ENCODE results near the gene TBCD.

The TBCD gene

DNA sequence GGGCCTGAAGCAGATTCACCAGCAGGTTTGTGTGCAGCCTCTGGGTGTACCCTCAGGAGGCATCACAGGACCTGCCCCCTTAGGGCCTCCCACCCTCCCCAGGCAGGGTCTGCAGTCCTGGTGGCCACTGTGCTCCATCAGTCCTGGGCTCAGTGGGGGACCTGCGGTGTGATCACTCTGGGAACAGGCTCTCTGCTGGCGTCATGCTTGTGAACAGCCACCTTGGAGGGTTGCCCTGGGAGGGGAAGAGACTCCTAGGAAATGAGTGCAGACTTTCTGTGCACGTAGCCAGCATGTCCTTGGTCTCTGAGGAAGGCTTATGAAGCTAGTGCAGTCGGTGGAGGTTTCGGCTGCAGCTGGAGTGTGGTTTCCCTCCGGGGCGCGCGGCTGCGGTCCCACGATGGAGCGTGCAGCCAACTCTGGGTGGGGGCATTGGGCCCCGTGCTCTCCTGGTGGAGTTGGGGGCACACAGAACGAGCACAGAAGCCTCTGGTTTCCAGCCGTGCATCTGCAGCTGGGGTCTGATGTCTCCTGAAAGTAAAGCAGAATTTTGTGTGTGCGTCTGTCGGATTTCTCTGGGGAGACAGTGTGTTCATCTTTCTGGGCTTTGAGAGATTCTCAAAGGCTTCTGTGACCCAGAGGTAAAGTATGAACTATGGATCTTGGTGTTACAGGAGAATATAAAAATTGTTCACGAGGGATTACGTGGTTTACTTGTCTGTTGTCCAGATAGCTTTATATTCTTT is 156.1 kb downstream of the TBCD start:
- CTCF ChIA-PET, result interaction anchor here (1.0 to 1.9 kb wide), 2 partner anchors 9 to 46 kb away, joined by 5 to 7 read pairs; no protein-coding TSS in a partner anchor
- POLR2A ChIA-PET, result no interaction called here
- Histone ChIP-seq H3K4me3 (ENCODE audit: low read depth, low read length) (no peak overlapping the region), H3K27ac (ENCODE audit: extremely low read depth, low read depth, low read length) (no peak overlapping the region), H3K36me3 (ENCODE audit: control insufficient read depth in 2 of 2, insufficient read depth in 1 of 2, low read length in 2 of 2) (peaks cover 0 to 68% of the 10 kb centered on the region in 2 experiments; a peak in 1 of 3 replicates), H3K4me1 (ENCODE audit: control insufficient read depth, insufficient read depth, low read length) (no peaks in the 10 kb centered on the region), H3K9me3 (ENCODE audit: control insufficient read depth, insufficient read depth, low read depth, low read length) (no peaks in the 10 kb centered on the region)
- TF ChIP-seq ZIC2 (tag by site-specific recombination; IDR thresholded peaks at IDR 0.05) (peak; percentile 72), ZNF366 (tag by site-specific recombination; conservative IDR thresholded peaks at IDR 0.05) (no peak), GLIS1 (tag by site-specific recombination; IDR thresholded peaks at IDR 0.05) (peak; percentile 91)
- TF ChIP-seq, protein P1, sequence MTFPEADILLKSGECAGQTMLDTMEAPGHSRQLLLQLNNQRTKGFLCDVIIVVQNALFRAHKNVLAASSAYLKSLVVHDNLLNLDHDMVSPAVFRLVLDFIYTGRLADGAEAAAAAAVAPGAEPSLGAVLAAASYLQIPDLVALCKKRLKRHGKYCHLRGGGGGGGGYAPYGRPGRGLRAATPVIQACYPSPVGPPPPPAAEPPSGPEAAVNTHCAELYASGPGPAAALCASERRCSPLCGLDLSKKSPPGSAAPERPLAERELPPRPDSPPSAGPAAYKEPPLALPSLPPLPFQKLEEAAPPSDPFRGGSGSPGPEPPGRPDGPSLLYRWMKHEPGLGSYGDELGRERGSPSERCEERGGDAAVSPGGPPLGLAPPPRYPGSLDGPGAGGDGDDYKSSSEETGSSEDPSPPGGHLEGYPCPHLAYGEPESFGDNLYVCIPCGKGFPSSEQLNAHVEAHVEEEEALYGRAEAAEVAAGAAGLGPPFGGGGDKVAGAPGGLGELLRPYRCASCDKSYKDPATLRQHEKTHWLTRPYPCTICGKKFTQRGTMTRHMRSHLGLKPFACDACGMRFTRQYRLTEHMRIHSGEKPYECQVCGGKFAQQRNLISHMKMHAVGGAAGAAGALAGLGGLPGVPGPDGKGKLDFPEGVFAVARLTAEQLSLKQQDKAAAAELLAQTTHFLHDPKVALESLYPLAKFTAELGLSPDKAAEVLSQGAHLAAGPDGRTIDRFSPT (tag by site-specific recombination; IDR thresholded peaks at IDR 0.05), result no peak

DNA sequence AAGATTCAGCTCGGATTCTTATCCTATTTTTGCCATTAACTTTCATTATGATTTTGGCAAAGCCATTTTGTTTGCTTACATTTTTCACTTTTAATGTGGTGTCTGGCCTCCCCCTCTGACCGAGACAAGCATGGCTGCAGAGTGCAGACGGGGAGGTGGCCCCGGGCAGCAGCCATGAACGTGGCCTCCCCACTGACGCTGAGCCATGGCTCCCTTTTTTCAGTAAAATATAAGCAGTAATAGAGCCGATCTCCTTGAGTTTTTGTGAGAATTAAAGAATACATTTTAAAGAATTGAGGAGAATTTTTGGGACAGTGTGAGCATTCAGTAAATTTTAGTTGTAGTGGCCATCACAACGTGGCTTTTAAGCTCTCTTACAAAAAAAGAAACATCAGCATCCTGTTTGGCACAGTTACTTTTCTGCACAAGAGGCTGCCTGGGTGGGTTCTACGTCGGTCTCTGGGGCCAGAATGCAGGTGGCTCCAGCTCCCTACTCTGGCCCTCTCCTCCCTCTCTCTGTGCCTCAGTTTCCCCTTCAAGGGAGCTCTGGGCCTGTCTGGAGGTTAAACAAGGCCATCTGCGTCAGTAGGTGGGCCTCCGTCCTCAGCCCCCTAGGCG is 156.8 kb downstream of the TBCD start:
- CTCF ChIA-PET, result interaction anchor here (1.0 kb wide), 1 partner anchor 47 kb away, joined by 5 read pairs; no protein-coding TSS in a partner anchor
- TF ChIP-seq ZXDB (tag by site-specific recombination; IDR thresholded peaks at IDR 0.05) (no peak), ZNF19 (tag by site-specific recombination; IDR thresholded peaks at IDR 0.05; ENCODE audit: low read depth) (no peak), ZNF670 (tag by site-specific recombination; IDR thresholded peaks at IDR 0.05; ENCODE audit: low read depth) (no peak), ZNF501 (tag by site-specific recombination; IDR thresholded peaks at IDR 0.05) (no peak), WT1 (tag by site-specific recombination; IDR thresholded peaks at IDR 0.05) (no peak)
- POLR2A ChIA-PET, result no interaction called here
- Histone ChIP-seq H3K9me3 (ENCODE audit: control insufficient read depth, insufficient read depth, low read depth, low read length) (no peaks in the 10 kb centered on the region), H3K4me1 (ENCODE audit: control insufficient read depth, insufficient read depth, low read length) (no peaks in the 10 kb centered on the region), H3K36me3 (ENCODE audit: control insufficient read depth in 2 of 2, insufficient read depth in 1 of 2, low read length in 2 of 2) (peaks cover 0 to 68% of the 10 kb centered on the region in 2 experiments; a peak in 1 of 3 replicates), H3K4me3 (ENCODE audit: low read depth, low read length) (no peak overlapping the region), H3K27ac (ENCODE audit: extremely low read depth, low read depth, low read length) (no peak overlapping the region)

- no peak overlapping the region for H3K4me3 ChIP-seq (ENCODE audit: low read depth, low read length)
- TF ChIP-seq ZNF585B (tag by site-specific recombination; IDR thresholded peaks at IDR 0.05) (no peak), ZNF555 (tag by site-specific recombination; conservative IDR thresholded peaks at IDR 0.05) (no peak), ZFHX2 (tag by site-specific recombination; conservative IDR thresholded peaks at IDR 0.05) (peak; percentile 58), ZNF211 (tag by site-specific recombination; IDR thresholded peaks at IDR 0.05; ENCODE audit: low read depth) (no peak), TCF7L2 (IDR thresholded peaks at IDR 0.05; ENCODE audit: borderline replicate concordance, low read depth, low read length) (no peak), ZNF155 (tag by site-specific recombination; IDR thresholded peaks at IDR 0.05) (no peak), ZSCAN16 (tag by site-specific recombination; IDR thresholded peaks at IDR 0.05) (no peak), ZNF324 (tag by site-specific recombination; IDR thresholded peaks at IDR 0.05) (no peak), EGR2 (tag by site-specific recombination; IDR thresholded peaks at IDR 0.05; ENCODE audit: low read depth) (peak; percentile 81), GLI4 (tag by site-specific recombination; IDR thresholded peaks at IDR 0.05) (no peak), ZNF10 (tag by site-specific recombination; IDR thresholded peaks at IDR 0.05) (no peak), ZNF18 (tag by site-specific recombination; IDR thresholded peaks at IDR 0.05) (no peak)
- peaks cover 0 to 68% of the 10 kb centered on the region in 2 experiments; a peak in 1 of 3 replicates for H3K36me3 ChIP-seq (ENCODE audit: control insufficient read depth in 2 of 2, insufficient read depth in 1 of 2, low read length in 2 of 2)
- no peaks in the 10 kb centered on the region for H3K4me1 ChIP-seq (ENCODE audit: control insufficient read depth, insufficient read depth, low read length)
- H3K27ac ChIP-seq (ENCODE audit: extremely low read depth, low read depth, low read length), result no peak overlapping the region
- no peaks in the 10 kb centered on the region for H3K9me3 ChIP-seq (ENCODE audit: control insufficient read depth, insufficient read depth, low read depth, low read length)
- ChIA-PET CTCF (no interaction called here), POLR2A (no interaction called here)
Measured at GRCh38 chr17:82909322-82909904, 157.5 kb downstream of the TBCD start.

Measured in HEK293 (cell line).